ENCODE data around the gene CSNK1A1L.

The CSNK1A1L gene

DNA sequence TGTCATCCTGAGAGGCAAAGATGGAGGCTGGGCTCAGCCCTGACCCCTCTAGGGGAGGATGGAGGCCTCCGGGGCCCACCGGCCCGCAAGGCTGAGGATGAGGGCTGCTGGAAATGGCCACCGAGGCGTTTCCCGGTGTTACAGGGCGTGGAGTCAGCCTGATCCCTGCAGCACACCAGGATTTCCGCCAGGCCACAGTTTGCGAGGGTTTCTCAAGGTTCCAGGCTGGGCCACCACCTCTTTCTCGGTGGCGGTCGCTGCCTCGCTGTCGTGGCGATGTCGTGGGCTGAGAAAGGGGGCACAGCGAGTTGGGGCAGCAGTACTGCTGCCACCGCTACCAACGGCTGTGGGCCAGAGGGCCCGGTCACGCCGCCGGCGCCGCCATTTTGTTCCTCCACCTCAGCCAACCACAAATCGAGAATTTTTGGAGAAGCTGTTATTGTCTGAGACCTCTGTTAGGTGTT is at the start of gene CSNK1A1L:
Gene CSNK1A1L, minus strand, starts transcription at position 414 of the 464 bp plus-strand sequence. Its CDS starts 408 bp downstream, at position 6.
- no peak for DNase-seq (ENCODE audit: low read depth)

DNA sequence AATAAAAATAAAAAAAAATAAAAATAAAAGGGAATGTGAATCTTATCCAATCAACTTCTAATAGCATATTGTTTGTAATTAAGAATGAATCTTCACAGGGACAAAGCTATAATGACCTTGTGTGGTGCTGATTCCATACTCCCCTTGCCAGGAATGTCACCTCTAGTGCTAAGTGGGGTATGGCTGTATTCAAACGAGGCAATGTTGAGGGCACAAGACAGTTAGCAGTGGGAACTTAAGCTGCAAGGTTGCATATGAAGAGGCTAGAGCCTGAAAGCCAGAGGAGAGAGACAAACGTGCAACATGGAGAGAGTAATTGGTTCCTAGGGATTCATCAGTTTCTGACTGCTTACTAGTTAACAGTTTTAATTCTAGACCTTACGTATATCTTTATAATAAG is 43.9 kb upstream of the CSNK1A1L start:
- DNase-seq (ENCODE audit: low read depth): no peak

DNA sequence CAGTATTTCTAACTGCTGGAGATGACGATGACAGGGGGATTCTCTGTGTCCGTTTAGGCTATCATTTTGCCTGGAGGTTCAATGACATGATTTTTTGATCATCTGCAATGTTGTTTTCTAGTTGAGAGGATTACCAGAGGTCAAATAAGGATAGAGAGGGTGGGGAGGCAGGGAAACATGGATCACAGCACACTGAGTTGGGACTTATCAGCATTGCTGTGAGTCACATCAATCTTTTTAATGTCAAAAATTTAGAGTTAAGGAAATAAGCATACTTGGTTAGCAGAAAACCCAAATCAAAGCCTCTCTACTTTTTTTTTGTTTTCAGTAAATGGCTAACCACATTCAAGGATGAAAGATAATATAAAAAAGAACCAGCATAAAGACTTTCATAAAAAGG is 43.0 kb upstream of the CSNK1A1L start:
- no peak for DNase-seq (ENCODE audit: low read depth)

DNA sequence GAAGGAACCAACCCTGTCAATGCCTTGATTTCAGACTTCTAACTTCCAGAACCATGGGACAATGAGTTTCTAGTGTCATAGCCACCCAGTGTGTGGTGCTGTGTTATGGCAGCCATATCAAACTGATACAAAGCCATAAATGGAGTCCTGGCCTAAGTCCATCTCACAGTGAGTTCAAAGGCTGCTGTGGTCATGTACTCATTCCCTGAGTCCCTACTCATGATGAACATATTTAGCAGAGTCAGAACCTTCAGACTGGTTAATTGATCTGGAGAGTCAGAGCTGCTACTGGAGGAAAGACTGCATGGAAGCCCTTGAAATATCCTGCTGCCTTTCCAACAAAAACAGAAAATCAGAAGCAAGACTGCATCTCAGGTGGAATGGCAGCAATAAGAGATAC is 39.2 kb upstream of the CSNK1A1L start:
- no peak for DNase-seq (ENCODE audit: low read depth)

DNA sequence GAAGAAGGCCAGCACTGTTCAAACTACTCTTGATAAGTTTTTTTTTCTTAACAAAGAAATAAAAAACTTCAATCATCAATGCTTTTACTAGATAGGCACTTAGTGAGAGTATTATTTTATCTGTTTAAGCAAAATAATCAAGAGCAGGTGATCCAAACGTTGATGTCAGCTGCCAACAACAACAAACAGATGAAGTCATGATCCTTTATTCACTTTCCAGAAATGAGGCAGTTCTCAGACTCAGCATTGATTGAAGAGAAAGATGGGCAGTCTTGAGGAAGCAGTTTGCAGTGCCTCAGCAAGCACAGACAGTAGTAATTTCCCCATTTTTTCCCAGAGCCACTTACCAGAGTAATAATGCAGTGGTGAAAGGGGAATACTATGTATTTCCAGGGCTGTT is 38.4 kb upstream of the CSNK1A1L start:
- DNase-seq (ENCODE audit: low read depth): no peak

DNA sequence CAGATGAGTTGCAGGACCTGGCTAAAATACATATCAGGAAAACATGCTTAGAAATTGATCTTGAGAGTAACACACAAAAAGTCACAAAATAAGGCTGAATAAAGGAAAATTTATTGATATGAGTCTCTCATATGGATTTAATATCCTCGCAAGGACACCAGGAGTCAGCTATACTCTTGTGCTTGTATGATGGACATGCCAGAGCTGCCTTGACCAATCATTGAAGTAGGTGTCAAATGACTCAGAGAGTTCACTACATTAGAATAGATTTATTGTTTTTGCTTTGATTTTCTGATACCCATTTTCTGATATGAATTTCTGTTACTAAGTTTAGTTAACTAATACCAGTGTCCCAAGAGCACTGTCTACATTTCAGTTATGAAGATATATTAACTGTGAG is 37.4 kb upstream of the CSNK1A1L start:
- no peak for DNase-seq (ENCODE audit: low read depth)

DNA sequence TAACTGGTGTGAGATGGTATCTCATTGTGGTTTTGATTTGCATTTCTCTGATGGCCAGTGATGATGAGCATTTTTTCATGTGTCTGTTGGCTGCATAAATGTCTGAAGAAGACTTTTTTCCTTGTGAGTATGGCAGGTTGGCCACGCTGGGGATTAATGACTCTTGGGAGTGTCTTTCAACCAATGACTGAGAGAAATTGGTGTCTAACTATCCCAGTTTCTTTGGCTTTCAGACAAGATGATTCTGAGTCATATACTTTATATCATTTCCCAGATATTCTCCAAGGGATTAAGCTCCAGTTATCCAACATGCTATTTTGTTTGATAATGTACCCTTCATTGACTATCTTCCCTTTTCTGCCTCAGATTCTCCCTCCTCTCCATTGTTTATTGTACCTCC is 35.5 kb upstream of the CSNK1A1L start:
- DNase-seq (ENCODE audit: low read depth): no peak

DNA sequence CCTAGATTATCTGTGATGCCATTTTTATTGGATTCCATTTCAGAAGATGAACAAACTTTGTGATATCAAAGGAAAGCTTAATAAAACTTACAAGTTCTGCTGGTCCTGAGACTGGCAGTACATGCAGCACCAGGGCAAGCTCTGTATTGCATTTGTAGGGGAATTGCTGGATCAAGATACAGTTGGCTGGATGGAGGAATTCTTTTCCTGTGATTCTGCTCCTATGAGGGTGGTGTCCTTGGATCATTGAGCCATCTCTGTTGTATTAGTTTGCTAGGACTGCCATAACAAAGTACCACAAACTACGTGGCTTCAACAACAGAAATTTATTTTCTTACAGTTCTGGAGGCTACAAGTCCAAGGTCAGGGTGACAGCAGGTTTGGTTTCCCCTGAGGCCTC is 33.9 kb upstream of the CSNK1A1L start:
- no peak for DNase-seq (ENCODE audit: low read depth)

DNA sequence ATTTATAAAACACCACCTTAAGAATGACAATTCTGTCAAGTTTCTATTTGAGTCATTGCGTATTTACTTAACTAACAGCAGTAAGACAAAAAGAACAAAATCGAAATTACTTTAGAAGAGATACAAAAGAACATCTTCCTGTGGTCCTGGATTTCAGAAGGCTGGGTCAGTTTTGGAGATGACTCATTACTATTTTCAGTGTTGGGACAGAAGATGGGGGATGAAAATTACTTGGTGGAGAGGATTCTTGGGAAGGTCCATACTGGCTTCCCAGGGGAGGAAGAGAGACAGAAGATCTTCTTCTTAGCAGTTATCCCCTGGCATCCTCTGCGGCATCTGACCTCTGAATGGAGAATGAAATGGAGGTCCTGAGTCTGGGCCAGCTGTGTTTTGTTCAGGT is 33.5 kb upstream of the CSNK1A1L start:
- DNase-seq (ENCODE audit: low read depth): no peak

DNA sequence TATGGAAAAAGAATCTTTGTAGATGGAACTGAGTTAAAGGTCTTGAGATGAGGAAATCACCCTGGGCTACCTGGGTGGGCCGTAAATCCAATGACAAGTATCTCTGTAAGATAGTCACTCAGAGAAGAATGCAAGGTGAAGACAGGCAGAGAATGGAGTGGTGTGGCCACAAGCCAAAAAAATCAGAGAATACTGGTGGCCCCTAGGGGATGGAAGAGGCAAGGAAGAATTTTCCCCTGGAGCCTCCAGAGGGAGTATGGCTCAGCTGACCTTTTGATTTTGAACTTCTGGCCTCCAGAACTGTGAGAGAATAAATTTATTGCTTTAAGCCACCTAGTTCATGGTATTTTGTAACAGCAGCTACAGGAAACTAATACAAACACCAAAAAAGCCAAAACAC is 32.7 kb upstream of the CSNK1A1L start:
- no peak for DNase-seq (ENCODE audit: low read depth)

DNA sequence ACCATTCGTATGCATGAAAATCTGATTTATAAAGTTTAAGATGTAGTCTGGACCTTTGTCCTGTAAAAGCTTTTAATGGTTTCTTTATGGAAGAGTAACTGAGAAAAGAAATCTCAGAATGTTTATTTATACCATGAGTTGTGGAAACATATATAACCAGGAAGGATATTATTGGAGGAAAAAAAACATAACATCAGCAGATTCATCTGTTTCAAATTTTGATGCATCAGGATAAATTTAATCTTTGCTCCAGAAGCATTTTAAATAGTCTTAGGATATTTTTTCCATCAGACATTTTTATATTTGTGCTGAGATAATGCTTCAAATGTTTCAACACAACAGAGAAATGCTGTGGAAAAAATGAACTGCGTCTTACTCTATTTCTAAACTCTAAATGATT is 31.2 kb upstream of the CSNK1A1L start:
- DNase-seq (ENCODE audit: low read depth): no peak

DNA sequence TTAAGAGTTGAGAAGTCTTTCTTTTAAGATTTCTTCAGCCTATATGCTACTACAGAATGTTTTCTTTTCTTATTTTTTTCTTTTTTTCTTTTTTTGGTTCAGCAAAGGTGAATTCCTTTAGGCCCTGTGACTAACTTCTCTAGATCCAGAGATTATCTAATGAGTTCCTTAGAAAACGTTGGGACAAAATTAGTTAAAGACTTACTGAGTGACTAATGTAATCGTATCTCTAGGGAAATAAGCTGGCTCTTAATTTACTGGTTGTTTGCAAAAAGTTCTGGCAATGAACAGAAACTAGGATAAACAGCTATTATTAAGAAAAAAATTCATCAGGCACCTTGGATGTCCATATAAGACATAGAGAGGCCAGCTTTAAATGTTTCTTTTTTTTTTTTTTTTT is 30.7 kb upstream of the CSNK1A1L start:
- no peak for DNase-seq (ENCODE audit: low read depth)

DNA sequence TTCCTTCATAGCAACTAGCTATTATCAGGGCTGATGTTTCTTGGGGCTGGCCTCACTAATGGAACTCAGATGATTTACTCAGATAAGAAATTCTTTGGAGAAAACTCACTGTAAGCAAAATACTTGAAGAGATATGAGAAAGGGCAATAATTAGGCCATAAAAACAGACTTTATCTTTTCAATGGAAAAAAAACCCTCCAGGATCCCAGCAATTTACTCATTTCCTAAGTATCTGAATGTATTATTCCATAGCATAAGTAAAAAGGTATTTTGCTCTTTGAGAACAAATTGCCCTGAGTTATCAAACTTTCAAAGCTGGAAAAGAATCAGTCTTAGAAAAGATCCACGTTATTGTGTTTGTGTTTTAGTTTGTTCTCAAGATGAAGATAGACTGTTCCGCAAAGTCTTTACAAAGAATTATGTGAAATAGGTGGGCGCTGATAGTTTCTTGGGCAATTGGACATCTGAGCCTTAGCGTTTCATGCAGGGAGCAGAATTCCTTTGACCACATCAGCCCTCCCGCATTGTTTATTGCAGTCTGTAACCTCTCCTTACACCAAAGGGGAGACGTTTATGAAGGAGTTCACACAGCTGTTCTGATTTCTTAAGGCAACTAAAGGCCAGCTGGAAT is 29.1 kb upstream of the CSNK1A1L start:
- no peak for DNase-seq (ENCODE audit: low read depth)

DNA sequence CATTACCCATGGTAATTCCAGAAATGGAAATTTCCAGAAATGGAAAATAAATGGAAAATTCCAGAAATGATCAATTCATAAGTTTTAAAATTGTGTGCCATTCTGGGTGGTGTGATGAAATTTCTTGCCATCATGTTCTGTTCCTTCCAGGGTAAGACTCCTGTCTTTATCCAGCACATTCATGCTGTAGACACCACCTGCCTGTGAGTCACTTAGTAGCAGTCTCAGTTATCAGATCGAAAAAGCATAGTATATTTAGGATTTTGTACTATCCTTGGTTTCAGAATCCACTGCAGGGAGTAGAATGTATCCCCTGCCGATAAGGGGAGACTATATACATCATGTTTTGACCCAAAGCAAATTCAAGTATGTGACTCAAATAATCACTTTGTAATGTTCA is 26.7 kb upstream of the CSNK1A1L start:
- no peak for DNase-seq (ENCODE audit: low read depth)

DNA sequence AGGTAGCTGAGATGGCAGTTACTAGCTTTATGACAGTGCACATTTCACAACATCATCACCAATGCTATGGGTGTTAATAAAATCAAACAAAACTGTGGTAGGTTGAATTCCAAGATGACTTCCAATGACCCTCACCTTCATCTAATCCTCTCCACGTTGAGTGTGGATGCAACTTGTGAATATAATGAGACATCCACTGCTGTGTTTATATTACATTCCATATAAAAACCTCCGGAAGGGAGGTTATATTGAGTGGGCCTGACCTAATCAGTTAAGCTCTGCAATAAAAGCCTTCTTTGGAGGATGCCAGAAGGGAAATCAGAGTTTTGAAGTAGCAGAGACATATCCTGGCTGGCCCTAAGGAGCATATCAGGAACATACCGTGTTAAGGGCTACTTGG is 25.6 kb upstream of the CSNK1A1L start:
- no peak for DNase-seq (ENCODE audit: low read depth)

DNA sequence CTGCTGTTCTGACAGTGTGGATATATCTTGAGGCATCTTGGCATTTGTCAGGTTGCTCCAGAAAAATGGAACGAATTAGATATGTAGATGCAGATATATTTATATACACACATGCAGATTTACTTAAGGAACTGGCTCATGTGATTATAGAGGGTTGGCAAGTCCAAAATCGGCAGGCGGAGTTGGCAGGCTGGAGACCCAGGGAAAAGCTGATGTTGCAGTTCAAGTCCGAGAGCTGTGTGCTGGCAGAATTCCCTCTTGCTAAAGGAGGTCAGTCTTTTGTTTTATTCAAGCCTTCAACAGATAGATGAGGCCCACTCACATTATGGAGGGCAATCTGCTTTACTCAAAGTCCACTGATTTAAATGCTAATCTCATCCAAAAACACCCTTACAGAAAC is 24.4 kb upstream of the CSNK1A1L start:
- DNase-seq (ENCODE audit: low read depth): no peak

DNA sequence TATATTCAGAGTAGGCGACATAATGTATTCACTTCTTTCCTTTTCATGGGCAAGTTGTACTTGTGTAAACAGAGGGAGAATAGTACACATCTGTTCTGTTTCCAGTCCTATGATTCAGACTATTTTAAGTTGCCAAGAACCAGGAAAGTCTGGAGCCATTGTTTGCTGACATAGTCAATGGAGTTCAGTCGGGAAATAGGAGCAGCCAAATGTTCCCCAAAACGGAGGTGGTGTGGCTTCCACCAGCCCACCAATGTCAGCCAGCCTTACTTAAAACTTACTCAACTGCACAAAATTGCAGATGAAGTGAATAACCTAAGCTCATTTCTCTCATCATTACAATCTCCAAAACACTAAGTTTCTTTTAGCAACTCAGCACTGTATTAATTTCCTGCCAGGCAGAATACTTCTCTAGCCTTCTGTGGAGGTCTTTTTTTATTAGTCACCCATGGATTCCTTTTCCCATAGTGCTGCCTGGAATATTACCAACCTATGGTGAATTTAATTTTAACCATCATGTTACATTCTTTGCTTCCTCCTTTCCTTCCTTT is 22.3 kb upstream of the CSNK1A1L start:
- DNase-seq (ENCODE audit: low read depth): no peak

DNA sequence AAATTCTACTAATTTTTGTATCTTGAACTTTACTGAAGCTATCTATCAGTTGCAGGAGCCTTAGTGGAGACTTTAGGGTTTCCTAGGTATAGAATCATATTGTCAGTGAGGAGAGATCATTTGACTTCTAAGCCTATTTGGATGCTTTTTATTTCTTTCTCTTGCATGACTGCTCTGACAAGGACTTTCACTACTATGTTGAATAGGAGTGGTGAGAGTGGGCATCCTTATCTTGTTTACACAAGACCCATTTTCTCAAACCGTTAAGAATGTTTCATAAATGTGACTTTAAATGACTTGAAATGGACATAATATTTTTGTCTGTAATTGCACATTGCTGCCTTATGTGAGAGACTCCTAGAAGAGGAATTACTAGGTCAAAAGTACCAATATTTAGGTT is 17.9 kb upstream of the CSNK1A1L start:
- no peak for DNase-seq (ENCODE audit: low read depth)

DNA sequence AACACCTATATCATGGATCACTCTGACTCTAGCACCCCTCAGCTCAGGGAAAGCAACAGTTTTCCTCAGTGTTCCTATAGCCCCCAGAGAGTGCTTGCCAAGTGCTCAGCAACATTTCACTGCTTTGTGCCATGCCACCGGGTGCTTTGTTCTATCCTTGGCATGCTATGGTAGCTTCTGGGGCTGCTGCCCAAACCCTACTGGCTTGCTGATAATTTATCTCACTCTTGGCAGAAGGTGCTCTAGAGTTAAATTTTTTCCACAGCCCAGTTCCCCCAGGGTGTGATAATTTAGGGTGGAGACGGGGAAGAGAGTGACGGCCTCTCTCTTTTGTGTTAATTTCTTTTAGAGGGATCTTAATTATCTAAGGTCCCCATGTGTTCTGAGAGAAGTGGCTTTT is 12.6 kb upstream of the CSNK1A1L start:
- no peak for DNase-seq (ENCODE audit: low read depth)

DNA sequence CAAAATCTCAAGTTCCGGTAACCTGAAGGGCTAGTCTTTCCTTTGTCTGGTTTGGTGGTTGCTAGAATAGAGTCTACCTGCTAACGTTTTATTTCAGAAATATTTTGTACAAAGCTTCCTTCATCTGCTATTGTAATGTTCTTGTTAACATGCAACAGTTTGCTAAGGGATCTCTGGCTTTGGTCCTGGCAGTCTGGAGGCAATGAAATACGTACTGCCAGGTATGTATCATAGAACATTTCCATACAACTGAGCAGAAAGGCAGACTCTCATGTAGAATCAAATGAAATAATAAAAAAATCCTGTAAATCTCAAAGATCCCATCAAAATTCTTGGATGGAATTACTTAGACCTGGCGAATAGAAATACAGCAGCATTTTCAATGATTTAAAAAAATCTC is 8.8 kb upstream of the CSNK1A1L start:
- no peak for DNase-seq (ENCODE audit: low read depth)

DNA sequence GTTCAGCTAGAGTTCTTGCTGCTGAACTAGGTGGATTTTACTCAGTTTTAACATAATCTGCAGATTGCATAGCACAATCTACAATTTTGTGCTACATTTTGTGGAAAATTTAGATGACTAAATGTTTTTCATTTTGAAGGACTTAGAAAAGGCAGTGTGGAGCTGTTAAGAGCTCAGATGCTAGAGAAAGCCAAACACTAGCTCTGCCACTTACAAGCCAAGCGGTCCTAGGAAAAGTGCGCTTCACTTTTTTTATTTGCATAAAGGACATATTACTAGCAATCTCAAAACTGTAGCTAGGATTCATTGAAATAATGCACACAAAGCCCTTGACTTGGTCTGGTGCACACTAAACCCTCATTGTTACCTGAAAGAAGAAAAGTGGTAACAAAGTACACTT is 8.1 kb upstream of the CSNK1A1L start:
- DNase-seq (ENCODE audit: low read depth): no peak

DNA sequence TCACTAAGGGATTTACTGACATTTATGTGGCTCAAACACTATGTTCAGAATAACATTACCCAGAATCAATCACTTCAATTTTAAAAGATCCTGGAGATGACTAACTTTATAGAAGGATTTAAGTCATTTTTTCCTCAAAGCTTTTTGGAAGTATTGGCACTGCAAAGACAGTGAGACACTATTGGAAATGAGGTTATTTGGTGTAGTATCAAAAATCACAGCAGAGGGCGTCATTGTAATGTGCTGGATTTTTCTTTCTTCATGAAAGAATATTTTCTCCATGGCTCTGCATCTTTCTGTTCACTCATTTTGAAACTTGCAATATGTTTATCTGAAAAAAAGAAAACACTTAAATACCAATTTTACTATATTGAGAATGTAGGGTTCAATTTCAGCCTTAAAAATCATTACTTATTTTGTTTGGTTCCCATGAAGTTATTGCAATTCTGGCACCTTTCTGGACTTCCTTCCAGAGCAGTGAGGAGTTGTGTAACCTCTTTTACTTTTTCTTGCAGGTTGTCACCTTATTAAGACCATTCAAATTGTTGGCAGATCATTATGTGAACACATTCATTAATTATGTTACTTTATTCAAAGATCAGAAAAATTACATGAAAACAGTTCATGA is 3.7 kb upstream of the CSNK1A1L start:
- no peak for DNase-seq (ENCODE audit: low read depth)

DNA sequence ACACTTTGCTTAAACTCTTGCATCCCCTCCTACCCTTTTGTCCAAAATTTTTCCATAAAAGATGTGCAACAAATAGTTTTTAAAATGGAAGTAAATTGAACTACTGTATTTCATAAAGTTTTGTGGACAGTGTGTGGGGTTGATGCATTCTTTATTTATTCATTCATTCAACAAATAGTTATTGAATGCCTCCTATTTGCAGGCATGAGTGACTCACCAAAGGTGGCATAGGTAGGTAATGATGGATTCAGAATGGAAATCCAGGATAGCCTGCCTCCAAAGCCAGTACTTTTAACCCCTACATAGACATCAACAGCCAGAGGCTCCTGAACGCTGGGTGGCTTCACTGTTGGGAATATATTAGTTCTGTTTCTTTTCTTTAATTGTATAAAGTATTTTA is 2.4 kb upstream of the CSNK1A1L start:
- DNase-seq (ENCODE audit: low read depth): no peak

DNA sequence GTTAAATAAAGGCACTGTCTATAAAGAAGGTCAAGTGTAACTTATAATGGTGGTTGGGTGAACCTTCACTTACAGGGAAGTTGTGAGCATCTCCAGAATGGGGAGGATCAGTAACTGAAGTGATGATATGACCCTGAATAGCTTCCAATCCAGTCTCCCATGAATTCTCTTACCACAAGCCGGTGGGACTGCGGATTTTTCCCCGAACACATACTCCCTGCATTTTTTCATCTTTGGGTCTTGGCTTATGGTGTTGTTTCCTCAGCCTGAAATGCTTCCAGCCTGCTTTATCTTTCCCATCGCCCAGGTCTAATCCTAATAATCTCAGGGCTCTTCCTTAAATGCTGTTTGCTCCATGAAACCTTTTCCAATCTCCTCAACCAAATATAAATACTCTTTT is 2.0 kb upstream of the CSNK1A1L start:
- DNase-seq (ENCODE audit: low read depth): no peak

Data from stimulated activated CD8-positive, alpha-beta memory T cell treated with anti-CD3 and anti-CD28 coated beads, Interleukin-12 subunit alpha, Interleukin-12 subunit beta, amount 100 ng/mL, for 1 hour (primary cell).